IMR-90 (cell line): ENCODE data around the gene CLRN3. TPM values are rescaled to one million over a fixed set of nuclear protein-coding genes. Genes with fewer than 3 reads are reported as not detected.

Experiments used
- ATAC-seq: fragments of 200-7000 bp; cut with Tn5 transposase; 2 replicates; pipeline ENCODE4 v1.9.1; 2020; ENCODE audit warnings: low read depth, mild to moderate bottlenecking, moderate library complexity
- BruUV-seq: library from RNA; stranded (reverse); fragments of 400-500 nt; replicated peaks from 2 replicates; lab custom pipeline; 2021; lab: Mats Ljungman, UMichigan
- CTCF ChIA-PET: fragments of 300-600 bp; formaldehyde crosslinking; extraction: SDS; loops from one replicate; lab custom pipeline; 2021; ENCODE audit warnings: antibody characterized with exemption; lab: Yijun Ruan, JAX
- POLR2A ChIA-PET: fragments of 300-600 bp; sonication (Branson Sonifier 250); formaldehyde crosslinking; loops from one replicate; lab custom pipeline; 2022; ENCODE audit warnings: antibody characterized with exemption; ENCODE audit not compliant: unreplicated experiment; lab: Charles Lee
- DNase-seq: peaks from one replicate; pipeline ENCODE4 v3.0.0; 2013
- H2AFZ ChIP-seq: replicated peaks from 2 replicates; pipeline ENCODE3; 2013; ENCODE audit warnings: low read length, mild to moderate bottlenecking; ENCODE audit not compliant: poor library complexity
- H2AK5ac ChIP-seq: 2 replicates; pipeline ENCODE4 v1.6.1; 2013; ENCODE audit warnings: low read depth, low read length, inconsistent platforms
- H2AK9ac ChIP-seq: replicated peaks from 2 replicates; pipeline ENCODE3; 2013; ENCODE audit warnings: mild to moderate bottlenecking, low read depth, low read length, moderate library complexity; ENCODE audit not compliant: poor library complexity
- H2BK120ac ChIP-seq: 2 replicates; pipeline ENCODE4 v1.6.1; 2013; ENCODE audit warnings: low read depth, low read length, inconsistent platforms
- H2BK15ac ChIP-seq: 3 replicates; pipeline ENCODE4 v1.6.1; 2013; ENCODE audit warnings: low read depth, low read length, inconsistent platforms
- H2BK20ac ChIP-seq: 2 replicates; pipeline ENCODE4 v1.6.1; 2013; ENCODE audit warnings: low read depth, mild to moderate bottlenecking, inconsistent platforms, low read length, moderate library complexity
- H2BK5ac ChIP-seq: 2 replicates; pipeline ENCODE4 v1.6.1; 2013; ENCODE audit warnings: mild to moderate bottlenecking, low read depth, low read length, inconsistent platforms; ENCODE audit not compliant: poor library complexity, severe bottlenecking
- H3K14ac ChIP-seq: replicated peaks from 2 replicates; pipeline ENCODE4 v1.6.1; 2013; ENCODE audit warnings: low read depth, low read length, inconsistent platforms
- H3K18ac ChIP-seq: 2 replicates; pipeline ENCODE4 v1.6.1; 2013; ENCODE audit warnings: low read depth, low read length, control low read depth
- H3K23ac ChIP-seq: 2 replicates; pipeline ENCODE4 v1.6.1; 2013; ENCODE audit warnings: low read depth, low read length, inconsistent platforms
- H3K27ac ChIP-seq: 2 replicates; pipeline ENCODE4 v1.5.1; 2013; ENCODE audit warnings: mild to moderate bottlenecking, control low read depth, low read length; ENCODE audit not compliant: insufficient read depth
- H3K27me3 ChIP-seq: 2 replicates; pipeline ENCODE4 v1.6.1; 2013; ENCODE audit warnings: low read length; ENCODE audit not compliant: control insufficient read depth, insufficient read depth
- H3K36me3 ChIP-seq: 2 replicates; pipeline ENCODE4 v1.6.1; 2013; ENCODE audit warnings: low read length, mixed read lengths; ENCODE audit not compliant: control insufficient read depth, insufficient read depth
- H3K4ac ChIP-seq: 2 replicates; pipeline ENCODE4 v1.6.1; 2013; ENCODE audit warnings: low read depth, low read length, inconsistent platforms
- H3K4me1 ChIP-seq: 2 replicates; pipeline ENCODE4 v1.6.1; 2013; ENCODE audit warnings: low read length, mixed read lengths; ENCODE audit not compliant: control insufficient read depth, insufficient read depth
- H3K4me2 ChIP-seq: 2 replicates; pipeline ENCODE4 v1.6.1; 2013; ENCODE audit warnings: low read depth, mild to moderate bottlenecking, control low read depth, low read length, moderate library complexity
- H3K4me3 ChIP-seq: 2 replicates; pipeline ENCODE4 v1.5.1; 2013; ENCODE audit warnings: low read depth, mild to moderate bottlenecking, control low read depth, low read length, moderate library complexity; ENCODE audit not compliant: insufficient read depth
- H3K56ac ChIP-seq: 2 replicates; pipeline ENCODE4 v1.6.1; 2013; ENCODE audit warnings: low read length, inconsistent platforms; ENCODE audit not compliant: insufficient read depth; ENCODE audit errors: extremely low read depth
- H3K79me1 ChIP-seq, 2 experiments: 2 replicates each; pipeline ENCODE4 v1.6.1; 2013; ENCODE audit warnings: low read length in 2 of 2, inconsistent platforms in 1 of 2, low read depth in 1 of 2
- H3K9ac ChIP-seq: 2 replicates; pipeline ENCODE4 v1.6.1; 2013; ENCODE audit warnings: low read depth, low read length, control low read depth
- H3K9me1 ChIP-seq: 2 replicates; pipeline ENCODE4 v1.6.1; 2013; ENCODE audit warnings: low read length, inconsistent platforms; ENCODE audit not compliant: insufficient read depth
- H3K9me3 ChIP-seq: 2 replicates; pipeline ENCODE4 v1.6.1; 2013; ENCODE audit warnings: low read length; ENCODE audit not compliant: control insufficient read depth, insufficient read depth
- H4K20me1 ChIP-seq: 2 replicates; pipeline ENCODE4 v1.6.1; 2013; ENCODE audit warnings: low read length, inconsistent platforms; ENCODE audit not compliant: insufficient read depth
- H4K5ac ChIP-seq: 2 replicates; pipeline ENCODE4 v1.6.1; 2013; ENCODE audit warnings: mild to moderate bottlenecking, low read depth, low read length, control low read depth
- H4K8ac ChIP-seq, 2 experiments: 2 replicates each; pipeline ENCODE4 v1.6.1; 2013; ENCODE audit warnings: low read depth in 2 of 2, low read length in 2 of 2, control low read depth in 1 of 2, inconsistent platforms in 1 of 2
- H4K91ac ChIP-seq: 2 replicates; pipeline ENCODE4 v1.6.1; 2013; ENCODE audit warnings: low read depth, low read length, inconsistent platforms; ENCODE audit not compliant: insufficient read depth
- BHLHE40 ChIP-seq: fragments of 150-350 bp; IDR thresholded peaks from 2 replicates; pipeline ENCODE4 v1.6.1; 2016; ENCODE audit warnings: mild to moderate bottlenecking, low read depth, low read length
- CTCF ChIP-seq: conservative IDR thresholded peaks from 2 replicates; pipeline ENCODE4 v1.5.1; 2012; ENCODE audit warnings: mild to moderate bottlenecking, low read depth, low read length, improper control_type of control experiment
- FOS ChIP-seq: fragments of 150-350 bp; IDR thresholded peaks from 2 replicates; pipeline ENCODE4 v1.6.1; 2016; ENCODE audit warnings: low read depth, low read length
- MXI1 ChIP-seq: IDR thresholded peaks from 2 replicates; pipeline ENCODE4 v1.6.1; 2012; ENCODE audit warnings: low read depth, mild to moderate bottlenecking, low read length, moderate library complexity, borderline replicate concordance
- WGBS, 2 experiments: methylation state at CpG; one replicate each; pipeline versions ENCODE4 v1.1.5 to v1.1.7; 2013; ENCODE audit warnings: missing lambda C conversion rate in 2 of 2; ENCODE audit not compliant: insufficient read length in 1 of 2; ENCODE audit errors: extremely low coverage in 2 of 2; 5-methylcytosine and 5-hydroxymethylcytosine counted together
- dilution Hi-C: fragments of 300-500 bp; cut with HindIII; formaldehyde crosslinking; loops from one replicate; pipeline ENCODE4 v1.14.3; 2018; ENCODE audit warnings: low sequenced_read_pairs; ENCODE audit not compliant: unreplicated experiment
- in situ Hi-C: fragments of 300-500 bp; cut with MboI; formaldehyde crosslinking; loops from 3 replicates; pipeline ENCODE4 v1.14.3; 2019; ENCODE audit warnings: low sequenced_read_pairs, inconsistent platforms, mixed read lengths
- intact Hi-C: fragments of 100-400 bp; cut with micrococcal nuclease; formaldehyde crosslinking; loops from 2 replicates; pipeline ENCODE4 v1.10.0; 2022
- polyA plus RNA-seq, 3 experiments: library from polyadenylated mRNA; depleted of rRNA; stranded (reverse); fragments of >200 nt; gene quantifications; 2 replicates each; pipeline ENCODE4 v1.2.3, GENCODE V29; 2012; ENCODE audit warnings: low replicate concordance in 1 of 3
- total RNA-seq: library from RNA; depleted of rRNA; stranded (reverse); fragments of >200 nt; gene quantifications from 2 replicates; pipeline ENCODE4 v1.2.3, GENCODE V29; 2012

CLRN3 gene
- total and polyA plus RNA-seq, 2 of the 4 experiments (the other 2 are of a cell fraction), result not detected

DNA sequence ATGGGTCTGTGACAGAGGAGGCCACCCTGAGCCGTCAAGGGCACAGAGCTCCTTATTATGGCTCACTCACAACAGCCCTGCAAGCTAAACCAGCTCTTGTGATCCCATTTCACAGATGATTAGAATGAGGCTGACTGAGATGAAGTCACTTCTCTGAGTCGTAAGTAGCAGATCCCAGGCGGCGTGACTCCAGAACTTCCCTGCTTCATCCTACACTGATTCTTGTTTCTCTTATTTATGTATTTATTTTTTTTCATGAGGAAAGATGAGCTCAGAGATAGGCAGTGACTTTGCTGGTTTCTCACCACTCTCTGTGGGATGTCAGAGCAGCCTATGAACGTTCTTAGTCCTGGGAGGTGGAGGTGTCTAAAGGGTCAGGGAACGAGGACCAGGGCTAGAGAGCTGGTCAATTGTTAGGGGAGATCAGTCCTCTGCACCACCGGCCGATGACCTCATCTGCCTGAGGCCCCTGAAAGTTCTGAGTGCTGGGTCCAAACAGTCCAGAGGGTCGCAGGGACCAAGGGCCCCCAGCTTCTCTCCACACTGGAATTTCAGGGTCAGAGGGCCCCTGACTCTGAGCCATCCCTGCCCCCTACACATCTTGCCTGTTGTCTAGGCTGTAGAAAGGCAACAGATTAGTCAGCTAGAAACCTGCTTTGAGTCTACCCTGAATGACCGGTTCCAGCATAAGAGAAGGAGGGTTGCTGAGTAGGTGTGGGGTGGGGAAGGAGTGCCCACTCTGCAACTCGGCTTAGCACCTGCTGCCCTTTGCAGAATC, 17.9 kb downstream of the CLRN3 start:
- WGBS, 2 experiments, result no CpG with 5 or more reads among the region's 11 CpGs
- H2BK5ac ChIP-seq, result no peak overlapping the region
- no peaks in the 10 kb centered on the region for H3K4me1 ChIP-seq
- H2BK15ac ChIP-seq, result no peak overlapping the region
- no peaks in the 10 kb centered on the region for H3K36me3 ChIP-seq
- in situ Hi-C loops, result no loop called here
- no peak overlapping the region for H2BK20ac ChIP-seq
- no peak overlapping the region for H4K8ac ChIP-seq
- dilution Hi-C loops, result no loop called here
- H4K5ac ChIP-seq, result no peak overlapping the region
- H2AFZ ChIP-seq, result no peak overlapping the region
- H3K9me3 ChIP-seq, result 0 out of 2 replicates have a peak, but pooled peaks cover 4% of the 10 kb centered on the region
- no peak overlapping the region for H3K56ac ChIP-seq
- no peaks in the 10 kb centered on the region for H3K79me1 ChIP-seq
- H3K27me3 ChIP-seq, result no peaks in the 10 kb centered on the region; the same call in 1 of the 2 replicates
- no peak for ATAC-seq
- no peak overlapping the region for H3K18ac ChIP-seq
- DNase-seq, result no peak
- no peak overlapping the region for H2AK9ac ChIP-seq
- no peak overlapping the region for H3K14ac ChIP-seq
- H3K4me3 ChIP-seq, result no peak overlapping the region
- H4K20me1 ChIP-seq, result no peaks in the 10 kb centered on the region
- H3K23ac ChIP-seq, result no peak overlapping the region
- H3K4me2 ChIP-seq, result no peak overlapping the region
- TF ChIP-seq BHLHE40 (no peak), MXI1 (no peak), CTCF (no peak), FOS (no peak)
- BruUV-seq, result no TSS peak
- no peak overlapping the region for H4K91ac ChIP-seq
- no peak overlapping the region for H3K4ac ChIP-seq
- ChIA-PET CTCF (no interaction called here), POLR2A (no interaction called here)
- no peak overlapping the region for H2BK120ac ChIP-seq
- H2AK5ac ChIP-seq, result no peak overlapping the region
- H3K9me1 ChIP-seq, result no peaks in the 10 kb centered on the region
- intact Hi-C loops, result no loop called here
- H3K9ac ChIP-seq, result no peak overlapping the region
- no peak overlapping the region for H3K27ac ChIP-seq
